Frontal cortex (tissue), 4 donors: ENCODE measurements around the gene STK17A. TPM values are rescaled to one million over a fixed set of nuclear protein-coding genes. Genes with fewer than 3 reads are reported as not detected.

Experiments
- DNase-seq, 2 donors: peaks; one replicate each; pipeline ENCODE4 v3.0.0; 2012; ENCODE audit warnings: low spot score in 2 of 2
- FAIRE-seq: peaks from 2 replicates; lab custom pipeline; 2012; peaks lifted over from hg19 to GRCh38; lab: Jason Lieb, UNC
- total RNA-seq: library from RNA; depleted of rRNA; stranded (reverse); fragments of >200 nt; gene quantifications from one replicate; pipeline ENCODE4 v1.2.3, GENCODE V29; 2014
- donor health status: control.
- donor health status: control.
- donor health status: control.

Gene STK17A
- 13.0 TPM for total RNA-seq

- DNase-seq (peak; percentile 87 to 90), FAIRE-seq (no peak)
Observed at GRCh38 chr7:43582503-43583423, at the start of gene STK17A. Gene STK17A, plus strand, starts transcription at chr7:43583108. Its CDS starts 136 bp downstream, at chr7:43583244.

DNA sequence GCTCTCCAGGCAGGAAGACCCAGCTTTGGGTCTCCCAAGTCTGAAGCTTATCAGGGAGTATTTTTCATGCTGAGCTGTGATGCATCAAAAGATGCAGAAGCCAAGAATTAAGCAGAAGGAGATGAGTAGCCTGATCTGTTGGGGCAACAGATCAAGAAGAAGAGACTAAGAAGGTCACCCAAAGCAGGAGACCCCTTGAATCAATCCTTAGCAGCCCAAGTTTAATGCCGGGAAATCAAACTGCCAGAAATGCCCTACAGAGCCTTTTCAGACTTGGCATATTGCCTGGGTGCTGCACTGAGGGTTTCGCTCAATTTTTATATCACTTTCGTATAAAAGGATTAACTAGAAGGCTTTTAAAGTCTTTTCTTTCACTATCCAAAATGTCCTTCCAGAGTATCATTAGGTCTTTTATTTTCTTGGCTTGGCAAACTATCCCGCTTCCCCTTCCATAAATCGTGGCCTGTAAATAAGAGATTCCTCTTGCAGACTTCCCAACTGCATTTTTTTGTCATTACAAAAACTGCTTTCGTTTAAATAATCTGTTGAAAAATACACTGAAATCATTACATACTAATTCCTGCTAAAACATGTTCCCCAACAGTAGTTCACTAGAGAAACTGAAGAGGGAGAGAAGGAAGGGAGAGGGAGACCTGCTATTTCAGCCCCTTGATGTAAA lies 49.0 kb upstream of the STK17A start:
- FAIRE-seq = no peak
- DNase-seq = no peak

DNA sequence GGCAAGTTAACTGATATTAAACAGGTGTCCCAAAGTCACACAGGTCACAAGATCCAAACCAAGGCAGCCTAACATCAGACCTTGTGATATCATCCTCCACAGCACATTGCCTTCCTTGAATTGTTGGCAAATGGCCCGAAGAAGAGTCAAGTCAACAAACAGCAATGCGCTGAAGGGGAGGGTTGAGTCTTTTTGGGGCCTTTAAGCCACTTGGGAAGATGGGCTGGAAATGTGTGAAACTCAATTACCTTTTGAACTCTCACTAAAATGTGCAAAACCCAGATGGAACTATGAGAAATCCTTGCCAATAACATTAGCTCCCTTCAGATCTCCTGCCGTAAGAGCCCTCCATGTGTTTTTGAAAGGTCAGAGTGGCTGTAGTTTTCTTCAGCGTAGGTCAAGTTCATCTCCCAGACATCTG lies 47.9 kb upstream of the STK17A start:
- DNase-seq = no peak
- no peak for FAIRE-seq

GRCh38 chr7:43535810-43536585 lies 46.9 kb upstream of the STK17A start:
- no peak for DNase-seq
- FAIRE-seq = no peak

GRCh38 chr7:43536773-43537172 lies 46.1 kb upstream of the STK17A start:
- DNase-seq (no peak), FAIRE-seq (no peak)

DNA sequence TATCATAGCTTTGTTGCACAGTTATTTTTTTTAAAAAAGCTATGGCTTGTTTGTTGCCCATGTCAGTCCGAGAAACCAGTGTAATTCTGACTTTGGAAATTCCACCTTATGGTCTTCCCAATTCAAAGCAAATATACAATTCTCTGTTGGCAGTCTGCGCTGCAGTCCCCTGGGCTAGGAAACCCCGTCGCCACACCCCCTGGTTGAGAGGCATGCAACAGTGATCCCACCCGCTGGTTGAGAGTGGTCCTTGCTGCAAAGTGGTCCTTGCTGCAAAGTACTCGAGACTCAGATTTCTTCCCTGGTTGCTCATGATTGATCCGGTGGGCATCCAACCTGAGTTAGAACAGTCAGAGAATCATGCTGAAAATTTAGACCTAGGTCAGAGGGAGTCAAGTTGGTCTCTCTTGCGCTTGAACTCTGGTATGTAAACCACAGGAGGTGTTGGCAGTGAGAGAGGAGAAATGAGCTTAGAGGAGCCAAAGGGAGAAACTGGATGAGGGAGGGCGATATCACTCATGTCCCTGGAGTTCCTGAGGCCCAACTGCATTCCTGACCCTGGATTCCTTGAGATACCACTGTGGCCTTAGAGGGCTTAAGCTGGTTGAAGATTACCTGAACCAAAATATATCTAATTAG lies 45.0 kb upstream of the STK17A start:
- no peak for FAIRE-seq
- no peak for DNase-seq

GRCh38 chr7:43538404-43538771 lies 44.5 kb upstream of the STK17A start:
- DNase-seq = no peak
- FAIRE-seq = no peak

DNA sequence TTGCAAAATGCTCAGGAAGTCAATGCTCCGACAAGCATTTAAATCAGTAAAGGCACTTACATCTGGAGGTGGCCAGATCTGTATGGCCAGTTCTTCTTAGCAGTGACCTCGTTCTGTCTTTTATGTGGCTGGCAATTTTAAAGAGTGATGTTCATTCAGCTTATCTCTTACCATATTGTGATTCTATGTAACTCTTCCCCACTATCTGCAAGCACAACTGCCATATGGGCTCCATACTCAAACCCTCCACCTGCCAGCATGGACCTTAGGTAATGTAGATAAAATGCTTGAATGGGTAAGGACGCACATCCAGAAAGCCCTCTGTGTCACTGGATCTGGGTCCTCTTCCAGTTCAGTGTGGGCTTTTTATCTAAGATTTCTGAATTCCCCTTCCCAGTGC lies 42.4 kb upstream of the STK17A start:
- FAIRE-seq = no peak
- no peak for DNase-seq

DNA sequence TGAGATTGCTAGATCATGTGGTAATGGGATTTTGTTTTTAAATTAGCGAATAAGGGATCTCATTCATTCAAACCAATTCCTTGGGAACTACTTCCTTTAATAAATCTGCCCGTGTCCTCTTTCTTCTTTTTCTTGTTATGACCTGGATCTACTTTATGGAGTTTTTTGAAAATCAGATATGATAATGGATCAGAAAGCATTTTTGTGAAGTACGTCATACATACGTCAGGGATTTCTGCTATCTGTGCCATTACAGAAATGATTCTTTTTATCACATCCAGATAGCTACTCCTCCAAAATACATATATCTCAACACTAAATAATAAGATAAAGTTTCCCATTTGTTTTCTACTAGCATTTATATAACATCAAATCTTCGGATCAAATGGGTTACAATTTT lies 40.2 kb upstream of the STK17A start:
- DNase-seq (no peak), FAIRE-seq (no peak)

DNA sequence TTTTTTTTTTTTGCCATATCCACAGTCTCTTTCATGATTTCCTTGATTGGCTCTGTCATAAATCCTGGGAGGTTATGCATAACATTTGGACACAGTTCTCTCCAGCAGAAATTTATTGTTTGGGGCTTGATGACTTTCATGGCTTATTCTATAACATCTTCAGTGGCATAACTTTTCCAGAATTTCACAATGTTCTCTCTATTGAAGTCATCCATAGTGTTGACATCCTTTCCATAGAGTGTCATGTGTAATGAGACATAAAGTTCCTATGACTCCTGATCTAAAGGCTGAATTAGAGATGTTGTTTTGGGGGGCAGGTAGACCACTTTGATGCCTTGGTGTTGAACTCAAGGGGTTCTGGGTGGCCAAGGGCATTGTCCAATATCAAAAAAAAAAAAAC lies 36.7 kb upstream of the STK17A start:
- no peak for FAIRE-seq
- no peak for DNase-seq

- DNase-seq = no peak
- FAIRE-seq = no peak
Observed at GRCh38 chr7:43550427-43550826, 32.5 kb upstream of the STK17A start.

DNA sequence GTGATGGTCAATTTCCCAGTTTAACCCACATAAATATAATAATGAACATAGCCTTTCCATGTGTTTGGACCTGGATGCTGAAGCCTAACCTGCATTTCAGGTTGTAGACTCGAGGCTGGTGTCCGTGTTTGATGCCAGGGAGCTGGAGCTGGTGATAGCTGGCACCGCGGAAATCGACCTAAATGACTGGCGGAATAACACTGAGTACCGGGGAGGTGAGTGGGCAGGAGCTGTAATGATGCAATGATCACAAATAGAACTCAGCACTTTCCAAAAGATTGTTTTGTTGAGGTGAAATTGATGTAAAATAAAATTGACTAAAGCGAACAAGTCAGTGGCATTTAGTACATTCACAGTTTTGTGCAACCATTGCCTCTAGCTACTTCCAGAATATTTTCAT lies 30.8 kb upstream of the STK17A start:
- FAIRE-seq (no peak), DNase-seq (peak in 1 of 2 donors; percentile 13)

DNA sequence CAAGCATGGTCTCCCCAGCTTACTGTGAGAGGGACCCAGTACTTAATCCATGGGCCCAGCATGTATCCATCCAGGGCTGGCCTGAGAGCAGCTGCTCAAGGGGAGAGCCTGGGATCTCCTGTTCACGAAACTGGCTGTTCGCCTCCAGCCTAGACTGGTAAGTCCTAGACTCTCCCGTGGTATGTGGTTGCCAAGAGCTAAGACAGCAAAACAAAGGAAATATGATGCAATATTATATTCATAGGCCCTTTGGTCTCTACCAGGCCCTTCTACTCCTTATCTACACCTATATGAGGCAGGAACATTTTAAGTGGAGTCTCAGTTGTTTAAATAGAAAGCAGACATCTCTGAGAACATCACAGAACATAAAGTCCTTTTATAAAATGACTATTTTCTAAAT lies 28.9 kb upstream of the STK17A start:
- FAIRE-seq (no peak), DNase-seq (no peak)

DNA sequence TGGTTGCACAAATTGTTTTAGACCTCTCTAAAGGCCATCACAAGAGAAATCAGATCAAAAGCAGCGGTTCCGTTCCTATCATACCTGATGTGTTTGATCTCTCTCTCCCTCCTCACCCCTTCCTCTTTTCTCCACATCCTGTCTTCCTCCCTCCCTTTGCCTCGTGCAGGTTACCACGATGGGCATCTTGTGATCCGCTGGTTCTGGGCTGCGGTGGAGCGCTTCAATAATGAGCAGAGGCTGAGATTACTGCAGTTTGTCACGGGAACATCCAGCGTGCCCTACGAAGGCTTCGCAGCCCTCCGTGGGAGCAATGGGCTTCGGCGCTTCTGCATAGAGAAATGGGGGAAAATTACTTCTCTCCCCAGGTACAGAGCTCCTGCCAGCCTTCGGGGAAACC lies 28.5 kb upstream of the STK17A start:
- FAIRE-seq = no peak
- DNase-seq = no peak

- DNase-seq (no peak), FAIRE-seq (no peak)
Observed at GRCh38 chr7:43557831-43558495, 24.9 kb upstream of the STK17A start.

GRCh38 chr7:43559171-43559945 lies 23.6 kb upstream of the STK17A start:
- DNase-seq (no peak), FAIRE-seq (no peak)

GRCh38 chr7:43559946-43560335 lies 23.0 kb upstream of the STK17A start:
- no peak for DNase-seq
- FAIRE-seq = no peak

DNA sequence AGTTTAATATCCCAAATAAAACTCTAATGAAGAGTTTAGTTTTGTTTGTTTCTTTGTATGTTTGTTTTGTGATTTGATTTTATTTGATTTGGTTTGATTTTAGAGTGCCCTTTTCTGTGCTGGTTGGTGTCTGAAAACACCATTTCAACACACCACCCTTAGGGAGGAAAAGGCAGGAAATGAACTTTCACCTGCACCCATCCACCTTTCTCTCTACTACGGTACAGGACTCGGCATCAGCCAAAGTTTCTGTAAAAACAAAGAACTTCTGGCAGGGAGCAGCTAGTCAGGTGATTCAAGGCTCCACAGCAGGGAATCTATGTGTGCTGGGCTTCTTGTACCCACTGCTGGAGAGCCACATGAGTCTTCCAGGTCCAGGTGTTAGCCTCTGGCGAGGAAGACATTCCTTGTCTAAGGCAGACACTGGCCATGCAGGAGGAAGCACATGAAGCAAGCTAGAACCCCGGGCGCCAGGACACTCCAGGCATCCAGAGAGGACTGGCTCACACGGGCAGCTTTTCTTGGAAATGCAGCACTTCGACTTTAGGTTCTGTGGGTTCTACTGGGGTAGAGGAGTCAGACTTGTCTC lies 22.1 kb upstream of the STK17A start:
- FAIRE-seq (no peak), DNase-seq (no peak)
